Activated naive CD4-positive, alpha-beta T cell treated with anti-CD3 and anti-CD28 coated beads, Interleukin-2, amount 10 ng/mL, durations not matched to agents 5 hours and 36 hours (primary cell): ENCODE results near the gene USP8. TPM values are rescaled to one million over a fixed set of nuclear protein-coding genes. Genes with fewer than 3 reads are reported as not detected.

Experiments
- total RNA-seq, 2 experiments: library from RNA; stranded (reverse); gene quantifications; one replicate each; pipeline ENCODE4 v1.2.3, GENCODE V29; 2021

The USP8 gene
- total RNA-seq: 10 to 100 TPM; 49.4 to 54.9 TPM

GRCh38 chr15:50424066-50424890 is at the start of gene USP8:
TSS of gene USP8 (plus strand) at chr15:50424405. CDS start at chr15:50439074, 14,669 bp downstream.

GRCh38 chr15:50546566-50546965 is 122.4 kb downstream of the USP8 start, which contains the start of gene USP50:
TSS of gene USP50 (minus strand) at chr15:50546666. CDS start at chr15:50546525, 141 bp downstream.

Other genes with a start within 250 kb of the USP8 start
- 1 to 10 TPM; 5.7 to 6.2 TPM for gene SLC27A2, start 242.2 kb upstream of the USP8 start, total RNA-seq
- gene HDC, start 158.7 kb upstream of the USP8 start, total RNA-seq: not detected
- gene GABPB1, start 69.2 kb upstream of the USP8 start, total RNA-seq: 10 to 100 TPM; 27.7 to 29.8 TPM
- not detected for gene USP50, start 122.3 kb downstream of the USP8 start, total RNA-seq